H9 (cell line): Measurements from ENCODE around the gene ADCY5. TPM values are rescaled to one million over a fixed set of nuclear protein-coding genes. Genes with fewer than 3 reads are reported as not detected.

Experiments
- DNase-seq: peaks from one replicate; pipeline ENCODE4 v3.0.0-alpha.2; 2017
- H2AFZ ChIP-seq: one replicate; pipeline ENCODE4 v1.6.1; 2013; ENCODE audit warnings: mild to moderate bottlenecking, low read length, control low read depth, moderate library complexity
- H2AK5ac ChIP-seq: 2 replicates; pipeline ENCODE4 v1.6.1; 2013; ENCODE audit warnings: low read length, control low read depth, mixed read lengths; ENCODE audit not compliant: insufficient read length
- H2BK120ac ChIP-seq: one replicate; pipeline ENCODE4 v1.6.1; 2013; ENCODE audit warnings: low read depth, mild to moderate bottlenecking, low read length, control low read depth, inconsistent platforms; ENCODE audit not compliant: poor library complexity, severe bottlenecking
- H2BK12ac ChIP-seq: 2 replicates; pipeline ENCODE4 v1.6.1; 2013; ENCODE audit warnings: low read length, control low read depth, mixed read lengths, low read depth; ENCODE audit not compliant: insufficient read length
- H2BK15ac ChIP-seq: 2 replicates; pipeline ENCODE4 v1.6.1; 2013; ENCODE audit warnings: low read depth, low read length, control low read depth
- H2BK20ac ChIP-seq: one replicate; pipeline ENCODE4 v1.6.1; 2013; ENCODE audit warnings: low read depth, mild to moderate bottlenecking, low read length, control low read depth, inconsistent platforms; ENCODE audit not compliant: poor library complexity, severe bottlenecking
- H2BK5ac ChIP-seq: 2 replicates; pipeline ENCODE4 v1.6.1; 2013; ENCODE audit warnings: low read length, control low read depth, mixed read lengths; ENCODE audit not compliant: insufficient read length
- H3K14ac ChIP-seq: 2 replicates; pipeline ENCODE4 v1.6.1; 2013; ENCODE audit warnings: low read length, control low read depth; ENCODE audit not compliant: insufficient read depth
- H3K18ac ChIP-seq: 2 replicates; pipeline ENCODE4 v1.6.1; 2013; ENCODE audit warnings: low read depth, mild to moderate bottlenecking, mixed read lengths, low read length, control low read depth; ENCODE audit not compliant: insufficient read length
- H3K23ac ChIP-seq: 2 replicates; pipeline ENCODE4 v1.6.1; 2013; ENCODE audit warnings: low read length, control low read depth, mixed read lengths, low read depth; ENCODE audit not compliant: insufficient read length
- H3K23me2 ChIP-seq: 2 replicates; pipeline ENCODE4 v1.6.1; 2013; ENCODE audit warnings: low read depth, mild to moderate bottlenecking, mixed read lengths, low read length, control low read depth; ENCODE audit not compliant: insufficient read length, poor library complexity, severe bottlenecking
- H3K27ac ChIP-seq: 2 replicates; pipeline ENCODE4 v1.5.1; 2013; ENCODE audit warnings: low read length, control low read depth, mixed read lengths, low read depth; ENCODE audit not compliant: insufficient read length
- H3K27me3 ChIP-seq: 2 replicates; pipeline ENCODE4 v1.6.1; 2013; ENCODE audit warnings: low read length, control low read depth, inconsistent platforms; ENCODE audit not compliant: insufficient read depth
- H3K4ac ChIP-seq: 2 replicates; pipeline ENCODE4 v1.6.1; 2013; ENCODE audit warnings: low read depth, mild to moderate bottlenecking, control low read depth, inconsistent platforms, low read length, moderate library complexity
- H3K4me1 ChIP-seq: 2 replicates; pipeline ENCODE4 v1.6.1; 2013; ENCODE audit warnings: low read length, control low read depth, inconsistent platforms; ENCODE audit not compliant: insufficient read depth
- H3K4me2 ChIP-seq: 2 replicates; pipeline ENCODE4 v1.6.1; 2013; ENCODE audit warnings: low read length, control low read depth, mixed read lengths; ENCODE audit not compliant: insufficient read length, insufficient read depth
- H3K56ac ChIP-seq: 2 replicates; pipeline ENCODE4 v1.6.1; 2013; ENCODE audit warnings: low read depth, mild to moderate bottlenecking, mixed read lengths, low read length, control low read depth; ENCODE audit not compliant: insufficient read length
- H3K79me1 ChIP-seq: 2 replicates; pipeline ENCODE4 v1.6.1; 2013; ENCODE audit warnings: low read depth, mild to moderate bottlenecking, moderate library complexity, low read length, control low read depth, inconsistent platforms; ENCODE audit not compliant: insufficient read depth, poor library complexity, severe bottlenecking
- H3K79me2 ChIP-seq: 2 replicates; pipeline ENCODE4 v1.6.1; 2013; ENCODE audit warnings: low read length, control low read depth, inconsistent platforms; ENCODE audit not compliant: insufficient read depth
- H3K9ac ChIP-seq: 2 replicates; pipeline ENCODE4 v1.6.1; 2013; ENCODE audit warnings: low read length, control low read depth, mixed read lengths; ENCODE audit not compliant: insufficient read length; ENCODE audit errors: extremely low read depth
- H3K9me3 ChIP-seq: one replicate; pipeline ENCODE4 v1.6.1; 2013; ENCODE audit warnings: low read depth, low read length, inconsistent platforms; ENCODE audit not compliant: control insufficient read depth
- H3T11ph ChIP-seq: one replicate; pipeline ENCODE4 v1.6.1; 2013; ENCODE audit warnings: mild to moderate bottlenecking, low read length, control low read depth, inconsistent platforms
- H4K20me1 ChIP-seq: one replicate; pipeline ENCODE4 v1.6.1; 2013; ENCODE audit not compliant: control insufficient read depth, insufficient read length, insufficient read depth
- H4K5ac ChIP-seq: 2 replicates; pipeline ENCODE4 v1.6.1; 2013; ENCODE audit warnings: low read depth, mild to moderate bottlenecking, mixed read lengths, low read length, control low read depth; ENCODE audit not compliant: insufficient read length
- H4K8ac ChIP-seq: replicated peaks from 2 replicates; pipeline ENCODE4 v1.6.1; 2013; ENCODE audit warnings: low read length, control low read depth, mixed read lengths, low read depth; ENCODE audit not compliant: insufficient read length
- H4K91ac ChIP-seq: 2 replicates; pipeline ENCODE4 v1.6.1; 2013; ENCODE audit warnings: low read depth, mild to moderate bottlenecking, moderate library complexity, mixed read lengths, low read length, control low read depth; ENCODE audit not compliant: insufficient read length
- H3K27ac Mint-ChIP-seq, 3 experiments: 2 replicates in 2 of 3; 3 replicates in 1 of 3; pipeline ENCODE4 v1.8.0; 2020 to 2021; ENCODE audit warnings: mixed read lengths in 3 of 3, mild to moderate bottlenecking in 1 of 3, moderate library complexity in 1 of 3
- H3K27me3 Mint-ChIP-seq: 2 replicates; pipeline ENCODE4 v1.8.0; 2021; ENCODE audit warnings: low read depth, mild to moderate bottlenecking, moderate library complexity, mixed read lengths
- H3K36me3 Mint-ChIP-seq, 3 experiments: 2 replicates in 2 of 3; 3 replicates in 1 of 3; pipeline ENCODE4 v1.8.0; 2020 to 2021; ENCODE audit warnings: low read depth in 3 of 3, mixed read lengths in 3 of 3; ENCODE audit not compliant: insufficient read depth in 1 of 3
- H3K4me1 Mint-ChIP-seq, 2 experiments: 2 replicates each; pipeline ENCODE4 v1.8.0; 2020; ENCODE audit warnings: mixed read lengths in 2 of 2
- H3K4me3 Mint-ChIP-seq, 2 experiments: 2 replicates in 1 of 2; 3 replicates in 1 of 2; pipeline ENCODE4 v1.8.0; 2020 to 2021; ENCODE audit warnings: mild to moderate bottlenecking in 2 of 2, mixed read lengths in 2 of 2, moderate library complexity in 1 of 2
- H3K9me3 Mint-ChIP-seq, 2 experiments: 2 replicates in 1 of 2; 3 replicates in 1 of 2; pipeline ENCODE4 v1.8.0; 2020; ENCODE audit warnings: mild to moderate bottlenecking in 2 of 2, mixed read lengths in 2 of 2, moderate library complexity in 1 of 2
- CTCF ChIP-seq: fragments of 200-600 bp; sonication (generic); conservative IDR thresholded peaks from 3 replicates; pipeline ENCODE4 v1.8.0; 2021; ENCODE audit warnings: antibody characterized with exemption, mild to moderate bottlenecking
- WGBS: extraction: QIAGEN DNeasy Blood & Tissue Kit; methylation state at CpG from one replicate; pipeline ENCODE4 v1.1.7; 2013; ENCODE audit warnings: missing lambda C conversion rate, low lambda C conversion rate, mixed read lengths; ENCODE audit not compliant: insufficient read length; ENCODE audit errors: extremely low coverage; 5-methylcytosine and 5-hydroxymethylcytosine counted together
- total RNA-seq: library from RNA; stranded (reverse); gene quantifications from 2 replicates; pipeline ENCODE4 v1.2.1, GENCODE V29; 2021

Gene ADCY5
- total RNA-seq, 1 experiment from 2014 or later = 5.0 TPM

GRCh38 chr3:123338620-123339061, 110.2 kb downstream of the ADCY5 start:
- TF ChIP-seq CTCF = no peak
- no peaks in the 10 kb centered on the region for H3K27me3 Mint-ChIP-seq
- no peak overlapping the region for H3K4ac ChIP-seq
- H3K79me2 ChIP-seq = no peaks in the 10 kb centered on the region
- H3K27me3 ChIP-seq = no peaks in the 10 kb centered on the region
- H4K8ac ChIP-seq = no peak overlapping the region
- H2AFZ ChIP-seq = no peak overlapping the region
- no peak overlapping the region for H3K27ac ChIP-seq
- WGBS = no CpG with 5 or more reads among the region's 5 CpGs
- H3K36me3 Mint-ChIP-seq = no peaks in the 10 kb centered on the region
- H3K4me3 Mint-ChIP-seq = no peak overlapping the region
- no peak overlapping the region for H3K4me2 ChIP-seq
- no peaks in the 10 kb centered on the region for H3K79me1 ChIP-seq
- H3K4me1 Mint-ChIP-seq = no peaks in the 10 kb centered on the region
- DNase-seq = no peak
- H3K23me2 ChIP-seq = no peaks in the 10 kb centered on the region
- H3K18ac ChIP-seq = no peak overlapping the region
- no peak overlapping the region for H3K56ac ChIP-seq
- peaks cover 0 to 3% of the 10 kb centered on the region in 2 experiments; a peak in 1 of 5 replicates for H3K9me3 Mint-ChIP-seq
- no peak overlapping the region for H4K91ac ChIP-seq
- H3K4me1 ChIP-seq = no peaks in the 10 kb centered on the region
- H4K5ac ChIP-seq = no peak overlapping the region
- no peak overlapping the region for H3T11ph ChIP-seq
- H2BK15ac ChIP-seq = no peak overlapping the region
- no peak overlapping the region for H2BK12ac ChIP-seq
- no peak overlapping the region for H3K23ac ChIP-seq
- H3K27ac Mint-ChIP-seq = no peak overlapping the region
- no peak overlapping the region for H3K9ac ChIP-seq
- no peaks in the 10 kb centered on the region for H3K9me3 ChIP-seq
- H3K14ac ChIP-seq = no peak overlapping the region
- no peak overlapping the region for H2BK20ac ChIP-seq
- no peak overlapping the region for H2BK120ac ChIP-seq
- H2BK5ac ChIP-seq = no peak overlapping the region
- no peaks in the 10 kb centered on the region for H4K20me1 ChIP-seq
- H2AK5ac ChIP-seq = no peak overlapping the region
